ENCODE results near the gene TRAIP.
A peak's percentile ranks its signal among the peaks of the same experiment; 100 is the strongest.

The TRAIP gene

GRCh38 chr3:49899815-49900214 is 43.5 kb upstream of the TRAIP start:
- no peaks in the 10 kb centered on the region for H3K36me3 ChIP-seq (replicated peaks in 1 of 2; ENCODE audit: control insufficient read depth in 2 of 2, insufficient read depth in 2 of 2, low read length in 2 of 2)
- H3K79me1 ChIP-seq (ENCODE audit: low read depth, low read length) = no peaks in the 10 kb centered on the region
- no CpG with 5 or more reads among the region's 5 CpGs for WGBS, 2 donors (ENCODE audit: extremely low coverage in 2 of 2, insufficient read length in 2 of 2, insufficient replicate concordance in 1 of 2)
- H3K27me3 ChIP-seq (ENCODE audit: control insufficient read depth in 3 of 3, insufficient read depth in 3 of 3, low read depth in 1 of 3, low read length in 3 of 3) = peaks cover 0 to 2% (median 0%) of the 10 kb centered on the region in 3 experiments
- H3K4me3 ChIP-seq (ENCODE audit: low read length in 2 of 2) = no peak overlapping the region
- H2AK5ac ChIP-seq (ENCODE audit: low read depth, low read length) = no peak overlapping the region
- H3K4me1 ChIP-seq (ENCODE audit: control insufficient read depth in 2 of 2, insufficient read depth in 1 of 2, low read depth in 1 of 2, low read length in 2 of 2) = peaks cover 0 to 3% of the 10 kb centered on the region in 2 donors
- no peak overlapping the region for H2BK12ac ChIP-seq (ENCODE audit: low read length)
- H3K23ac ChIP-seq (ENCODE audit: low read depth, low read length, poor library complexity) = no peak overlapping the region
- no peaks in the 10 kb centered on the region for H3K9me3 ChIP-seq (replicated peaks in 1 of 2; ENCODE audit: control insufficient read depth in 2 of 2, insufficient read depth in 1 of 2, low read depth in 1 of 2, low read length in 2 of 2)
- no peak overlapping the region for H4K8ac ChIP-seq (ENCODE audit: low read depth, low read length)
- no peak overlapping the region for H3K27ac ChIP-seq (replicated peaks; ENCODE audit: low read length)
- H3K4ac ChIP-seq (ENCODE audit: low read length) = no peak overlapping the region
- no peak for DNase-seq (ENCODE audit: low spot score)
- H4K91ac ChIP-seq (ENCODE audit: low read depth, low read length, poor library complexity) = no peak overlapping the region
- H3K4me2 ChIP-seq (ENCODE audit: insufficient read depth, low read length, poor library complexity, severe bottlenecking) = no peak overlapping the region
- H3K14ac ChIP-seq (ENCODE audit: low read length) = no peak overlapping the region
- no peak overlapping the region for H2BK120ac ChIP-seq (ENCODE audit: low read depth, low read length)
- H2BK5ac ChIP-seq (ENCODE audit: low read length) = no peak overlapping the region
- no peak overlapping the region for H3K9ac ChIP-seq (ENCODE audit: low read depth, low read length, poor library complexity)
- H3K18ac ChIP-seq (ENCODE audit: low read length) = no peak overlapping the region
- no peak overlapping the region for H2BK15ac ChIP-seq (ENCODE audit: low read length)
- no peak overlapping the region for H2AFZ ChIP-seq (ENCODE audit: low read length)

GRCh38 chr3:49898991-49899390 is 42.6 kb upstream of the TRAIP start:
- Histone ChIP-seq H3K9me3 (replicated peaks in 1 of 2; ENCODE audit: control insufficient read depth in 2 of 2, insufficient read depth in 1 of 2, low read depth in 1 of 2, low read length in 2 of 2) (no peaks in the 10 kb centered on the region), H3K27ac (replicated peaks; ENCODE audit: low read length) (no peak overlapping the region), H2BK15ac (ENCODE audit: low read length) (no peak overlapping the region), H3K23ac (ENCODE audit: low read depth, low read length, poor library complexity) (peak overlapping the region; percentile 59), H3K79me1 (ENCODE audit: low read depth, low read length) (no peaks in the 10 kb centered on the region), H3K4me2 (ENCODE audit: insufficient read depth, low read length, poor library complexity, severe bottlenecking) (no peak overlapping the region), H2BK5ac (ENCODE audit: low read length) (no peak overlapping the region), H2AK5ac (ENCODE audit: low read depth, low read length) (peak overlapping the region; percentile 64), H3K4me1 (ENCODE audit: control insufficient read depth in 2 of 2, insufficient read depth in 1 of 2, low read depth in 1 of 2, low read length in 2 of 2) (peaks cover 0 to 2% of the 10 kb centered on the region in 2 donors), H4K8ac (ENCODE audit: low read depth, low read length) (no peak overlapping the region), H2BK12ac (ENCODE audit: low read length) (no peak overlapping the region), H2BK120ac (ENCODE audit: low read depth, low read length) (no peak overlapping the region), H4K91ac (ENCODE audit: low read depth, low read length, poor library complexity) (no peak overlapping the region), H3K9ac (ENCODE audit: low read depth, low read length, poor library complexity) (no peak overlapping the region), H3K18ac (ENCODE audit: low read length) (no peak overlapping the region), H2AFZ (ENCODE audit: low read length) (no peak overlapping the region), H3K4ac (ENCODE audit: low read length) (no peak overlapping the region), H3K14ac (ENCODE audit: low read length) (no peak overlapping the region), H3K4me3 (ENCODE audit: low read length in 2 of 2) (no peak overlapping the region), H3K36me3 (replicated peaks in 1 of 2; ENCODE audit: control insufficient read depth in 2 of 2, insufficient read depth in 2 of 2, low read length in 2 of 2) (no peaks in the 10 kb centered on the region), H3K27me3 (ENCODE audit: control insufficient read depth in 3 of 3, insufficient read depth in 3 of 3, low read depth in 1 of 3, low read length in 3 of 3) (peaks cover 0 to 2% (median 0%) of the 10 kb centered on the region in 3 experiments)
- no CpG with 5 or more reads among the region's 6 CpGs for WGBS, 2 donors (ENCODE audit: extremely low coverage in 2 of 2, insufficient read length in 2 of 2, insufficient replicate concordance in 1 of 2)
- no peak for DNase-seq (ENCODE audit: low spot score)

- Histone ChIP-seq H3K14ac (ENCODE audit: low read length) (peak overlapping the region; percentile 25), H2AK5ac (ENCODE audit: low read depth, low read length) (peak overlapping the region; percentile 4), H3K79me1 (ENCODE audit: low read depth, low read length) (no peaks in the 10 kb centered on the region), H3K36me3 (replicated peaks in 1 of 2; ENCODE audit: control insufficient read depth in 2 of 2, insufficient read depth in 2 of 2, low read length in 2 of 2) (no peaks in the 10 kb centered on the region), H3K4me2 (ENCODE audit: insufficient read depth, low read length, poor library complexity, severe bottlenecking) (no peak overlapping the region), H3K4me1 (ENCODE audit: control insufficient read depth in 2 of 2, insufficient read depth in 1 of 2, low read depth in 1 of 2, low read length in 2 of 2) (no peaks in the 10 kb centered on the region), H2BK5ac (ENCODE audit: low read length) (peak overlapping the region; percentile 29), H2BK12ac (ENCODE audit: low read length) (no peak overlapping the region), H3K27ac (replicated peaks; ENCODE audit: low read length) (no peak overlapping the region), H3K9ac (ENCODE audit: low read depth, low read length, poor library complexity) (peak overlapping the region; percentile 7), H4K91ac (ENCODE audit: low read depth, low read length, poor library complexity) (peak overlapping the region; percentile 2), H3K23ac (ENCODE audit: low read depth, low read length, poor library complexity) (no peak overlapping the region), H3K18ac (ENCODE audit: low read length) (peak overlapping the region; percentile 2), H4K8ac (ENCODE audit: low read depth, low read length) (no peak overlapping the region), H3K4me3 (ENCODE audit: low read length in 2 of 2) (no peak overlapping the region), H2BK15ac (ENCODE audit: low read length) (no peak overlapping the region), H2BK120ac (ENCODE audit: low read depth, low read length) (no peak overlapping the region), H2AFZ (ENCODE audit: low read length) (no peak overlapping the region), H3K27me3 (ENCODE audit: control insufficient read depth in 3 of 3, insufficient read depth in 3 of 3, low read depth in 1 of 3, low read length in 3 of 3) (no peaks in the 10 kb centered on the region), H3K9me3 (replicated peaks in 1 of 2; ENCODE audit: control insufficient read depth in 2 of 2, insufficient read depth in 1 of 2, low read depth in 1 of 2, low read length in 2 of 2) (no peaks in the 10 kb centered on the region), H3K4ac (ENCODE audit: low read length) (no peak overlapping the region)
- no CpG with 5 or more reads among the region's 5 CpGs for WGBS, 2 donors (ENCODE audit: extremely low coverage in 2 of 2, insufficient read length in 2 of 2, insufficient replicate concordance in 1 of 2)
- no peak for DNase-seq (ENCODE audit: low spot score)
Measured at GRCh38 chr3:49896345-49896744, 40.0 kb upstream of the TRAIP start.

GRCh38 chr3:49895791-49896190 is 39.4 kb upstream of the TRAIP start:
- Histone ChIP-seq H3K4me1 (ENCODE audit: control insufficient read depth in 2 of 2, insufficient read depth in 1 of 2, low read depth in 1 of 2, low read length in 2 of 2) (no peaks in the 10 kb centered on the region), H2AFZ (ENCODE audit: low read length) (no peak overlapping the region), H2AK5ac (ENCODE audit: low read depth, low read length) (peak overlapping the region; percentile 4), H3K79me1 (ENCODE audit: low read depth, low read length) (no peaks in the 10 kb centered on the region), H3K9me3 (replicated peaks in 1 of 2; ENCODE audit: control insufficient read depth in 2 of 2, insufficient read depth in 1 of 2, low read depth in 1 of 2, low read length in 2 of 2) (no peaks in the 10 kb centered on the region), H3K18ac (ENCODE audit: low read length) (peak overlapping the region; percentile 13), H3K23ac (ENCODE audit: low read depth, low read length, poor library complexity) (no peak overlapping the region), H3K27me3 (ENCODE audit: control insufficient read depth in 3 of 3, insufficient read depth in 3 of 3, low read depth in 1 of 3, low read length in 3 of 3) (no peaks in the 10 kb centered on the region), H4K91ac (ENCODE audit: low read depth, low read length, poor library complexity) (no peak overlapping the region), H3K9ac (ENCODE audit: low read depth, low read length, poor library complexity) (peak overlapping the region; percentile 7), H3K4me3 (ENCODE audit: low read length in 2 of 2) (peak overlapping the region in 1 of 2 donors; percentile 23), H4K8ac (ENCODE audit: low read depth, low read length) (no peak overlapping the region), H3K14ac (ENCODE audit: low read length) (no peak overlapping the region), H3K36me3 (replicated peaks in 1 of 2; ENCODE audit: control insufficient read depth in 2 of 2, insufficient read depth in 2 of 2, low read length in 2 of 2) (no peaks in the 10 kb centered on the region), H2BK12ac (ENCODE audit: low read length) (no peak overlapping the region), H3K27ac (replicated peaks; ENCODE audit: low read length) (no peak overlapping the region), H3K4me2 (ENCODE audit: insufficient read depth, low read length, poor library complexity, severe bottlenecking) (no peak overlapping the region), H3K4ac (ENCODE audit: low read length) (no peak overlapping the region), H2BK5ac (ENCODE audit: low read length) (peak overlapping the region; percentile 29), H2BK120ac (ENCODE audit: low read depth, low read length) (peak overlapping the region; percentile 89), H2BK15ac (ENCODE audit: low read length) (peak overlapping the region; percentile 21)
- DNase-seq (ENCODE audit: low spot score) = no peak
- WGBS, 2 donors (ENCODE audit: extremely low coverage in 2 of 2, insufficient read length in 2 of 2, insufficient replicate concordance in 1 of 2) = no CpG with 5 or more reads among the region's 9 CpGs

Data from neuronal stem cell (in vitro differentiated cells).